Hair follicle dermal papilla cell (primary cell): Measurements from ENCODE around the gene ANTXR2. TPM values are rescaled to one million over a fixed set of nuclear protein-coding genes. Genes with fewer than 3 reads are reported as not detected.

Experiments used
- total RNA-seq: library from RNA; depleted of rRNA; stranded (reverse); fragments of >200 nt; gene quantifications from 2 replicates; pipeline ENCODE4 v1.2.3, GENCODE V29; 2012

ANTXR2 gene
- 92.7 and 115 TPM in 2 replicates for total RNA-seq

DNA sequence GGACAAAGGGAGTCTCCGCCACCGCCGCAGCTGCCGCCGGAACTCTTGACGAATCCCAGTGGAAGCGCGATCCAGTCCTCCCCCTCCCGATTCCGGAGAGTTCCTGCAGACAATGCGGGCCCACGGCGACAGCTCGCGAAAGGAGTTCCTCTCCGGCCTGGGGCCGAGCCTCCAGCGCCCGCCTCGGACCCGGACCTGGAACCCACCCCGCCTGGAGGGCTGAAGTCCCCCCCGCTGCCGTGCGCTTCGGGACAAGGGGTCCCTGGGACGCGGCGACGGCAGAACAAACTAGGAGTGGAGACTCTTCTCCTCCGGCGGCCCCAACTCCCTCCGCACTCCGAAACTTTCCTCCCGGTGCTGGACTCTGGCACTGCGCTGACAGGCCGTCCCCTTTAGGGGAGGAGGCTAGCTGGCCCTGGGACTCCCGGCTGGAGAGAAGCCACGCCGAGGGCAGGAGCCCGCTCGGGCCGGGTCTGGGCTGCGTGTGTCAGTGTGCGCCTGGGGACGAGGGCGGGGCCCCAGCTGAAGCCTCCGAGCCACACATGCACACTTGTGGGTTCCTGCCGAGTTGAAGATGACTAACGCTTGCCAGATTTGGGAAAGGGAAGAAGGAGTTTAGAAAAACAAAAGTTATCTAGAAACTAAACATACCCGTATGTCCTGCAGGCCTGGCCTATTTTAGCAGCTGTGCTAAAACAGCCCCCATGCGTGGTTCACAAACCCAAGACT, at the start of gene ANTXR2:
ANTXR2 (minus strand) TSS at position 486 of the 729 bp plus-strand sequence. CDS start 669 bp downstream, outside the sequence.

Other genes with a start within 250 kb of the ANTXR2 start
- 27.8 and 32.8 TPM in 2 replicates for gene PRDM8, start 124.3 kb upstream of the ANTXR2 start, total RNA-seq
- gene FGF5, start 193.4 kb upstream of the ANTXR2 start, total RNA-seq: 19.2 and 24.8 TPM in 2 replicates